T-helper 22 cell (primary cell): ENCODE measurements around the gene FUOM.

Source experiments
- DNase-seq: peaks from one replicate; pipeline ENCODE4 v3.0.0-alpha.2; 2020; ENCODE audit warnings: low read depth

FUOM gene

GRCh38 chr10:133357285-133358161 lies at the start of gene FUOM:
Gene FUOM (minus strand): TSS chr10:133358019. CDS start chr10:133358007, 12 bp downstream.
- peak; percentile 62 for DNase-seq

- no peak for DNase-seq
Observed at GRCh38 chr10:133405844-133406527, 48.2 kb upstream of the FUOM start.

- no peak for DNase-seq
Observed at GRCh38 chr10:133405272-133405671, 47.5 kb upstream of the FUOM start.

- DNase-seq = no peak
Observed at GRCh38 chr10:133403784-133404183, 46.0 kb upstream of the FUOM start.

GRCh38 chr10:133403359-133403758 lies 45.5 kb upstream of the FUOM start:
- no peak for DNase-seq

- no peak for DNase-seq
Observed at GRCh38 chr10:133401981-133402725, 44.3 kb upstream of the FUOM start.

- no peak for DNase-seq
Observed at GRCh38 chr10:133401500-133401899, 43.7 kb upstream of the FUOM start.

GRCh38 chr10:133400624-133401424 lies 43.0 kb upstream of the FUOM start:
- DNase-seq = no peak

- DNase-seq = no peak
Observed at GRCh38 chr10:133399123-133399601, 41.3 kb upstream of the FUOM start.

GRCh38 chr10:133397938-133398337 lies 40.1 kb upstream of the FUOM start:
- DNase-seq = no peak

- no peak for DNase-seq
Observed at GRCh38 chr10:133396035-133396624, 38.3 kb upstream of the FUOM start.

- DNase-seq = no peak
Observed at GRCh38 chr10:133394801-133395221, 37.0 kb upstream of the FUOM start.

GRCh38 chr10:133394064-133394663 lies 36.3 kb upstream of the FUOM start, which contains the start of gene MTG1:
Gene MTG1 (plus strand): TSS chr10:133394157. CDS start chr10:133394221, 64 bp downstream.
- DNase-seq = peak; percentile 84

GRCh38 chr10:133393401-133394063 lies 35.7 kb upstream of the FUOM start:
- no peak for DNase-seq

GRCh38 chr10:133391761-133392518 lies 34.1 kb upstream of the FUOM start:
- DNase-seq = no peak

- DNase-seq = no peak
Observed at GRCh38 chr10:133391249-133391635, 33.4 kb upstream of the FUOM start.

- no peak for DNase-seq
Observed at GRCh38 chr10:133390597-133391248, 32.9 kb upstream of the FUOM start.

GRCh38 chr10:133388973-133389818 lies 31.4 kb upstream of the FUOM start:
- DNase-seq = no peak
